Measurements from ENCODE around the gene TMEM154.
"Not testable (repeated sequence)": the region's sequence is repeated elsewhere in the genome, so short reads cannot be mapped to it uniquely, and the experiment has no call there.

Gene TMEM154

GRCh38 chr4:152665691-152666395 lies 14.0 kb downstream of the TMEM154 start:
- no peak for DNase-seq

GRCh38 chr4:152664067-152664378 lies 15.8 kb downstream of the TMEM154 start:
- DNase-seq = not testable (repeated sequence)

DNA sequence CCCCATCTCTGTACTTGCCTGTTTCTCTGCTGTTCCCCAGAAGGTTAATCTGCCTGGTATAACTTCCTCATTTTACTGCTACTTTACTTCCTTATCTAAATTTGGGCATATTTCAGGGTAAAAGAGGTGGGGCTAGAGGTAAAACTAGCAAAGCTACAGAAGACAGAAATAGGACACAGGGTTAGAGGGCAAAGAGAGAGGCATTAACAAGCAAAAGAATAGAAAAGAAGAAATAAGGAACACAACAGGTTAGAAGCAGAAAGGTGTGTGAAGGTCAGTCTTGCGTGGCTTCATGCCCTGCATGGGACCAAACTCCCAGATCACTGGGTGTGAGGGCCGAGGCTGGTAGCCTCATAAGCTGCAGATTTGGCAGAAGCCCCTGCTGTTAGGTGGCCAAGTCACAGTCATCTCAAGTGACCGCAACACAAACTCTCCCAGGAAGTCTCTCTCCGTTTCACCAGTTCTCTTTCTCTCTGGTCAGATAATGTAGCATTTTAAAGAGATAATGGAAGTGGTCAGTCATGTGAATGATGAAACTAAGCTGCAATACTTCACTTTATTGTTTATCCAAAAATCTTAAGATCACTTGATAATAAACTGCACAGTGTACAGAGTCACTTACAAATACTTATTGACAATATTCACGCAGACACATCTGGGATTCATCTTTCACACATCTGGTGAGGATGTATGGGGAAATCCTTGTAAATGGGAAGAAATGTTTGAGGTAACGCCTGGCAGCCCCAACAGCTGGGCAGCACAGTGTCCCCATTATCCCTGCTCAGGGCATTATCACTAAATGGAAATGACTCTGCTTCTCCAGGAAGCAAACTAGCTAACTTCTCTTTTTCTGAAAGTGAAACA lies 16.4 kb downstream of the TMEM154 start:
- DNase-seq = no peak

DNA sequence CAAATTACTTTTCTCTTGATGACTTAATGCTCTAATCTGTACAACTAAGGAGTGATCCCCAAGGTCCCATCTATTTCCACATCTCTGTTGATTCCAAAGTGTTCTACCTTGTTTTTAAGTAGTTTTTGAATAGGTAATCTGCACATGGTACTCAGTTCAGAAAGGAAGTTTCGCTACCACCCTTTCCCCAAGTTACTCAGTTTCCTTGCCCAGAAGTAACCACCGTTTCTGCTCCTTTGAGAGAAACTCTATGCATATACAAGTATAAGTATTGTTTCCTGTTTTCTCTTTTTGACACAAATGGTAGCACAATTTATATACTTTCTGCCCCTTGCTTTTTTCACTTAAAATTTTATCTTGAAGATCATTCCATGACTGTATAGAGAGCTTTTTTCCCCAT lies 18.1 kb downstream of the TMEM154 start:
- no peak for DNase-seq

GRCh38 chr4:152660526-152660925 lies 19.3 kb downstream of the TMEM154 start:
- no peak for DNase-seq

- DNase-seq = no peak
Observed at GRCh38 chr4:152659806-152660205, 20.0 kb downstream of the TMEM154 start.

GRCh38 chr4:152657657-152658056 lies 22.1 kb downstream of the TMEM154 start:
- DNase-seq = no peak

DNA sequence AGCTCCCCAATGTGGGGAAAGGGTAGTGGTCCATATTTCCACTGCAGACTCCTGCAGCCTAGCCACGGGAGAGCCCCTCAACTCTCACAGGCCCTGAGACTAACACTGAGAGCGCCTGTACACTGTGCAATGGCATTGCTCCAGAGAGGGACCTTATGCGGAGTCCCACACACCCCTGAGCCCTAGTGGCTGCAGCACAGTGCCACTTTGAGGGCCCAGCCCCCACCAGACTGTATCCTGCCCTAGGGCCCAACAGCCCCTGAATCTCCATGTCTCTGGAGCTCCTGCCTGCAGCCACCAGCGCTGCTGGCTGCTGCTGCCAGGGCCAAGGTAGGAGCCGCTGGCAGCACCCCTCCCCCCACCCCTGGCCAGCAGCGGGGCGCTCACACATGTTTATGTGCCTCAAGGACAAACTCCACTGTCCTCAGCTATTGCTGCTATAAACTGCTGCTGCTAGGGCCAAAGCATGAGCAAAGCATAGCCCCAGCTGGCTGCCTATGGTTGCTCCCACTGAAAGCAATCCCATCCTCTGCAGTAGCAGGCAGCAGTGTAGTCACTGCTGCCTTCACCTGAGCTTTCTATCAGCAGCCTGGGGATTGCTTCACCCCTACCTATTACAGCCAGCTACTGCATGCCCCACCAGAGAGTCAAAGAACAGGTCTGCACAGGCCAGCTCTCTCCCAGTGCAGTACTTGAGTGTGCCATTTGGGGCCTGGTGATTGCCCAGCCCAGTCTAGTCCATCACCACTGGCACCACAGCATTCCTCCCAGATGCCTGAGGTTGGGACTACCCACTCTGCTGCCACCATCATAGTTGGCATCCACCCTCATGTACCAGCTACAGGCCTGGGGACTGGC lies 24.3 kb downstream of the TMEM154 start:
- DNase-seq = no peak

DNA sequence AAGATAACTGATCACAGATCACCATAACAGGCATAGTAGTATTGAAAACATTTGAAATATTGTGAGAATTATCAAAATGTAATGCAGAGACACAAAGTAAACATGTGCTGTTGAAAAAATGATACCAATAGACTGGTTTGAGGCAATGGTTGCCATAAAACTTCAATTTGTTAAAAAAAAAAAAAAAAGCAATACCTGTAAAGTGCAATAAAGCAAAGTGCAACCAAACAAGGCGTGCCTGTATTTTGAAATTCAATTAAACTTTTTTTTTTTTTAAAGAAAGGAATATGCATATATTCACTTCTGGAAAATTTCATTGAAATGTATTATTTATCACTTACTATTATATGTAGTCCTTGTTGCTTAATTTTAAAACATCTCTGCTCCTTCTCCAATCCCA lies 27.7 kb downstream of the TMEM154 start:
- DNase-seq = no peak

GRCh38 chr4:152651473-152652060 lies 28.2 kb downstream of the TMEM154 start:
- DNase-seq = no peak

GRCh38 chr4:152646221-152646620 lies 33.6 kb downstream of the TMEM154 start:
- DNase-seq = no peak

DNA sequence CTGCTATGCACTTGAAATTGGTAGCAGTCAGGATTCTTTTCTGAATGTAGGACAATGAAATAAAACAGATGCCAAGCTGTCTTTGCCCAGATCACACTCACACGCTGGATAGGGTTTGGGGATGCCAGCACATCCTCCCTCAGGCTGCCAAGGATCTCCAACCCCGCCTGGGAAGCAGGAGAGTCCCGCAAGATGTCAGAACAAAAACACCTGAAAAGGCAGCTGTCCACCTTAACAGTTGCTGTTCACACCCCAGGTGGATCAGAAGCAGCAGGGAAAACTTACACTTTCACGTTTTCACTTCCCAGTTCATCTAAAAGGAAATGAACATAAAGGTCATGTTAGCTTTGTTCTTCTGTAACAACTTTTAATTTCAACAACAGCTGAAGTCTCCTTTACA lies 35.7 kb downstream of the TMEM154 start:
- no peak for DNase-seq

DNA sequence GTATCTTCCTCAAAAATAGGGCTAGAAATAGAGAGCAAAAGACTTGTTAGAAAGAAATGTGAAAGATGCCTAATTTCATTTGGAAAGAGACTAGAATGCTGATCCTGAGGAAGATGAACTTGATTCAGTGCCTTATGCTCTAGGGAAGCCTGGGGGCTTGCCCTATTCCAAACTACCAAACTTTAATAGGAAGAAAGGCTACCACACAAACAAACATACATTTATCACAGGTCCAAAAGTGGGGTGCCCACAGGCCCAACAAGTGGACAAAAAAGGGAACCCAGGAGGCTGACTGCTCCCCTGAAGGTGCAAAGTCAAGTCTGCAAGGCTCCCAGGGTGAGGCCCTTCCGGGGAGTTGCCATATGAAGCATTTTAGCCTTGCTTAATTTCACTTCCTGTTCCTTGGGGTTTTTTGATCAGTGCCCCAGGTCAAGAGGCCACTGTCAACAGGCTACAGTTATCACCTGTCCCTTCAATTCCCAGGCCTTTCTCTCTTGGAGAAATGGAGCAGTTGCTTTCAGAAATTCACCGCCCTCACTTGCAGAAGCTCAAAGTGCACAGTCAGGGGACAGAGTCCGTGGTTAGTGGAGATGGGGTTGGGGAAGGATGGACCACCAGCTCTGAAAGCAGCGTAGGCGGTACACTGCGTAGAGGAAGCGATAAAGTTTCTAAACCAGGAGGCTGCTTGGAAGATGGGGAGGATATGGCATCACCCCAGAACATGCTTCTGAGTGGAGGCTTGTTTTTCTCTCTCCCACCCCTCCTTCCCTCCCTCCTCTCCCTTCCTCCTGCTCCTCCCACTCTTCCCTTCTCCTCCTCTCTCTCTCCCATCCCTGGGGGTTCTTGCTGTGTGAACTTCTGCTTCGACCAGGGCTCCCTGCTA lies 36.4 kb downstream of the TMEM154 start:
- no peak for DNase-seq

GRCh38 chr4:152640058-152640921 lies 39.5 kb downstream of the TMEM154 start:
- peak; percentile 38 for DNase-seq

- no peak for DNase-seq
Observed at GRCh38 chr4:152635851-152636250, 43.9 kb downstream of the TMEM154 start.

DNA sequence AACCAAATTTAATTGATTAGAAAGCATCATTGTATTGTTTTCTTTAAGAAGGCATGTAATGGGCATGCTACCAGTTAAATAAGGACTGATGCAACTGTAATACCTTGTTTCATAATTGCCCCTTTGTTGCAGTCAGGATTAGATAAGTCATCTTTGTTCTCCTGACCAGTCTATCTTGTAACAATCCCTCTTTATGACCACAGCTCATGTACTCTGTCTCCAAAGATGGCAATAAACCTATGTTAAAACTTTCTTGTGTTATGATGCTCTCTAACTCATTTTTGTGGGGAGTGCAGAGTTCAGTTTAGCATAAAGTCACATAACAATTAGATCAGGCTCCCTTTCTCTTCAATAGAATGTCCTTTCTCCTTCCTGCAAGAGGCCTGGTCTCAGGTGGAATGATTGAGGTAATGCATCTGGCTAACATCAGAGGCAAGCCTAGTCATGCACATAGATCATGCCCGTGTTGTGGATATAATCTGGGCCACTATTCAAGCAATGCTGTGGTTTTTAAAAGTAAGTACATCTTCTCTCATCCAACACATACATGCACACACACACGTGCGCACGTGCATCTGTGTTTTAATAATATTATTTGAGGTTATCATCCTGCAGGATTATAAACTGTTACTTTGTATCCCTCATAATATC lies 45.6 kb downstream of the TMEM154 start:
- DNase-seq = no peak

GRCh38 chr4:152633118-152633517 lies 46.7 kb downstream of the TMEM154 start:
- DNase-seq = no peak

GRCh38 chr4:152630324-152630723 lies 49.5 kb downstream of the TMEM154 start:
- DNase-seq = no peak

DNA sequence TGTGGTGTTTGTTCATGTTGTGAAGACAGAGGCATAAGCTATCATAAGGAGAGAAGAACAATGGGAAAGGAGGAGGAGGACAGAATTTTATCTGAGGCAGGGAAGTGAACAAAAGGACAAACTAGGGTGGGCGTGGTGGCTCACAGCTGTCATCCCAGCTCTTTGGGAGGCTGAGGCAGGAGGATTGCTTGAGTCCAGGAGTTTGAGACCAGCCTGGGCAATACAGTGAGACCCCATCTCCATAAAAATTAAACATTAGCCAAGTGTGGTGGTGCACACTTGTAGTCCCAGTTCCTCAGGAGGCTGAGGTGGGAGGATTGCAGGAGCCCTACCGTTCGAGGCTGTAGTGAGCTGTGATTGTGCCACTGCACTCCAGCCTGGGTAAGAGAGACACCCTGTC lies 49.9 kb downstream of the TMEM154 start:
- DNase-seq = no peak

DNA sequence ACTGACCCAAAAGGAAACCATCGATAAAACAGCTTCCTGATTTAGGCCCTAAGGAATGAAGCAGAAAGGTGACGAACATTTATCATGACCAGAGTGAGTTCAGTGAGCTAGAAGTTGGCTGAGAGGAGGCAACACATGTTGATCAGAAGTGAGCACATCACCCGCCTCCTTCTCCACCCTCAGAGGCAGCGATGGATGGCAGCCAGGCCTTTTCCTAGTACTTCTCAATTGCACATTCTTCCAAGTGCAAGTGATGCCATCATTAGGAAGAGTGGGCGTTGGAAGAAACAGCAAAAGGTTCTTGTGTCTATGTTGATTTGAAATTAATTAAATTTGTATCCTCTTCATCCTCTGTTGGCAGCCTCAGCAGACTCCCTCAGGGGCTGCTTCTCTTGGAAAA lies 51.7 kb downstream of the TMEM154 start:
- DNase-seq = no peak
